DOHH2 (cell line): Measurements from ENCODE around the gene PKD2L2.

Experiments
- EZH2phosphoT487 ChIP-seq: fragments of 200-600 bp; sonication (generic); IDR thresholded peaks from 2 replicates; pipeline ENCODE4 v1.6.1; 2017; ENCODE audit warnings: borderline replicate concordance, mild to moderate bottlenecking, antibody characterized with exemption, low read length, moderate library complexity, mixed read lengths
- TF ChIP-seq, protein P1 (sequence below): fragments of 200-600 bp; sonication (generic); IDR thresholded peaks from one replicate; pipeline ENCODE4 v1.5.1; 2014; ENCODE audit warnings: antibody characterized with exemption, mild to moderate bottlenecking, low read depth, low read length; ENCODE audit not compliant: poor library complexity, severe bottlenecking

DNA sequence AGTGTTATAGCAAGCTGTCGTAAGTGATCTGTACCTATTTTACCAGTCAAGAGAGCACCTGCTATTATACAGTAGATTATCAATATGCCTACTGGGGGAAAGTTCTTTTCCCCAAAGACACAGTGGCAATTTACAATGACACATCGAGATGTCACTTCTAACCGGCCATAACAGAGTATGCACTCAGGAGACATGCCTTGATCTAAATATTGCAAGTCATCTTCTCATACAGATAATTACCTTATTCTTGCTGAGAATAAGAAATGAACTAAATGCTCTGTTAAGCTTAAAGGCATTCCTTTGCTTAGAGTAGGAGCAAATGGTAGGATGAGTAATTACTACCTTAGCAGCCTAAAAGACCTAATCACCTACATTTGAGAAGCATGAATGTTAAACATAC is 71.6 kb downstream of the PKD2L2 start:
- TF ChIP-seq, protein P1, sequence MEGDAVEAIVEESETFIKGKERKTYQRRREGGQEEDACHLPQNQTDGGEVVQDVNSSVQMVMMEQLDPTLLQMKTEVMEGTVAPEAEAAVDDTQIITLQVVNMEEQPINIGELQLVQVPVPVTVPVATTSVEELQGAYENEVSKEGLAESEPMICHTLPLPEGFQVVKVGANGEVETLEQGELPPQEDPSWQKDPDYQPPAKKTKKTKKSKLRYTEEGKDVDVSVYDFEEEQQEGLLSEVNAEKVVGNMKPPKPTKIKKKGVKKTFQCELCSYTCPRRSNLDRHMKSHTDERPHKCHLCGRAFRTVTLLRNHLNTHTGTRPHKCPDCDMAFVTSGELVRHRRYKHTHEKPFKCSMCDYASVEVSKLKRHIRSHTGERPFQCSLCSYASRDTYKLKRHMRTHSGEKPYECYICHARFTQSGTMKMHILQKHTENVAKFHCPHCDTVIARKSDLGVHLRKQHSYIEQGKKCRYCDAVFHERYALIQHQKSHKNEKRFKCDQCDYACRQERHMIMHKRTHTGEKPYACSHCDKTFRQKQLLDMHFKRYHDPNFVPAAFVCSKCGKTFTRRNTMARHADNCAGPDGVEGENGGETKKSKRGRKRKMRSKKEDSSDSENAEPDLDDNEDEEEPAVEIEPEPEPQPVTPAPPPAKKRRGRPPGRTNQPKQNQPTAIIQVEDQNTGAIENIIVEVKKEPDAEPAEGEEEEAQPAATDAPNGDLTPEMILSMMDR = no peak
- no peak for TF ChIP-seq EZH2phosphoT487
